ENCODE results near the gene ADGRG3.

- no peak for TF ChIP-seq EZH2 (IDR thresholded peaks at IDR 0.05; ENCODE audit: borderline replicate concordance, low read depth, low read length, severe bottlenecking)
- TF ChIP-seq CTCF (IDR thresholded peaks at IDR 0.05; ENCODE audit: borderline replicate concordance, extremely low read depth, low read length, poor library complexity, severe bottlenecking) = peak; percentile 100
Measured at GRCh38 chr16:57648581-57649442, 19.3 kb upstream of the ADGRG3 start.
